LNCAP (cell line): ENCODE data around the gene CLPSL2.

Source experiments
- TF ChIP-seq, protein P1 (sequence below): fragments of 450-650 bp; IDR thresholded peaks from 2 replicates; pipeline ENCODE4 v1.5.1; 2017; ENCODE audit warnings: mild to moderate bottlenecking

CLPSL2 gene

DNA sequence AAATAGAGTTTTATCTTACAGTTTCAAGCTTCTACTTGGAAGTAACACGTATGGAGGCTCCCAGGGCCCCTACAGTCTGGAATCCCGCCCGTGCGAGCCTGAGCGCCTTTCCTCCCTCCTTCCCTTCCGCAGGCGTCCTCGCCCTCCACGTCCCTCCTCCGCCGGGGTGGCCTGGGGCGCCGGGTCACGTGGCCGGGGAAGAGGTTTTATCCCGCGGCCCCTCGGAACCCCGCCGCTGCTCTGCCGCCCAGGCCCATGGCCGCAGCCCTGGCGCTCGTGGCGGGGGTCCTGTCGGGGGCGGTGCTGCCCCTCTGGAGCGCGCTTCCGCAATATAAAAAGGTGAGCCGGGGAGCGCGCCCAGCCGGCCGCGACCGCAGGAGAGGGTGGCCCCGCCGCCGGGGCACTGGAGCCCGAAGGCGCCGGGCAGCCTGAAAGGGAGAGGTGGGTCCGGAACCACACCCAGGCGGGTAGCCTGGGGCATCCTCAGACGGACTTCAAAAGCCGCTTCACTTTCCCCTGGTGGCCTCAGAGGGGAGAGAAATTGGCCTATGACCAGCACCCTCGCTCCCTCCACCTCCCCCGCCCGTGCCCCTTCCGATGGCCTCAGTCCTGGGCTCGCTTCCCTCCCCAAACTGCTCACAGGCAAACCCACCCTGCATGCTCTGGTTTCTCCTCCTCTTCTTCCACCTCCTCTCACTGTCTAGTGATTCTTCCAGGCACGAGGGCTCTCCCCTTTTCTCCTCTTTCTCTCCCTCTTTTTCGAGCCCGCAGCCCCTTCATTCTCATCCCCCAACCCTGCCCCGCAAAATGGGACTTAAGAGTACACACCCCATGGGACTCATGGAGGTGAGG, at the start of gene CLPSL2:
Gene CLPSL2 (plus strand): TSS at position 235 of the 852 bp plus-strand sequence. CDS start 21 bp downstream, at position 256.
- TF ChIP-seq, protein P1, sequence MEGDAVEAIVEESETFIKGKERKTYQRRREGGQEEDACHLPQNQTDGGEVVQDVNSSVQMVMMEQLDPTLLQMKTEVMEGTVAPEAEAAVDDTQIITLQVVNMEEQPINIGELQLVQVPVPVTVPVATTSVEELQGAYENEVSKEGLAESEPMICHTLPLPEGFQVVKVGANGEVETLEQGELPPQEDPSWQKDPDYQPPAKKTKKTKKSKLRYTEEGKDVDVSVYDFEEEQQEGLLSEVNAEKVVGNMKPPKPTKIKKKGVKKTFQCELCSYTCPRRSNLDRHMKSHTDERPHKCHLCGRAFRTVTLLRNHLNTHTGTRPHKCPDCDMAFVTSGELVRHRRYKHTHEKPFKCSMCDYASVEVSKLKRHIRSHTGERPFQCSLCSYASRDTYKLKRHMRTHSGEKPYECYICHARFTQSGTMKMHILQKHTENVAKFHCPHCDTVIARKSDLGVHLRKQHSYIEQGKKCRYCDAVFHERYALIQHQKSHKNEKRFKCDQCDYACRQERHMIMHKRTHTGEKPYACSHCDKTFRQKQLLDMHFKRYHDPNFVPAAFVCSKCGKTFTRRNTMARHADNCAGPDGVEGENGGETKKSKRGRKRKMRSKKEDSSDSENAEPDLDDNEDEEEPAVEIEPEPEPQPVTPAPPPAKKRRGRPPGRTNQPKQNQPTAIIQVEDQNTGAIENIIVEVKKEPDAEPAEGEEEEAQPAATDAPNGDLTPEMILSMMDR: no peak

GRCh38 chr6:35727231-35727934, 49.0 kb upstream of the CLPSL2 start:
- TF ChIP-seq, protein P1: no peak

DNA sequence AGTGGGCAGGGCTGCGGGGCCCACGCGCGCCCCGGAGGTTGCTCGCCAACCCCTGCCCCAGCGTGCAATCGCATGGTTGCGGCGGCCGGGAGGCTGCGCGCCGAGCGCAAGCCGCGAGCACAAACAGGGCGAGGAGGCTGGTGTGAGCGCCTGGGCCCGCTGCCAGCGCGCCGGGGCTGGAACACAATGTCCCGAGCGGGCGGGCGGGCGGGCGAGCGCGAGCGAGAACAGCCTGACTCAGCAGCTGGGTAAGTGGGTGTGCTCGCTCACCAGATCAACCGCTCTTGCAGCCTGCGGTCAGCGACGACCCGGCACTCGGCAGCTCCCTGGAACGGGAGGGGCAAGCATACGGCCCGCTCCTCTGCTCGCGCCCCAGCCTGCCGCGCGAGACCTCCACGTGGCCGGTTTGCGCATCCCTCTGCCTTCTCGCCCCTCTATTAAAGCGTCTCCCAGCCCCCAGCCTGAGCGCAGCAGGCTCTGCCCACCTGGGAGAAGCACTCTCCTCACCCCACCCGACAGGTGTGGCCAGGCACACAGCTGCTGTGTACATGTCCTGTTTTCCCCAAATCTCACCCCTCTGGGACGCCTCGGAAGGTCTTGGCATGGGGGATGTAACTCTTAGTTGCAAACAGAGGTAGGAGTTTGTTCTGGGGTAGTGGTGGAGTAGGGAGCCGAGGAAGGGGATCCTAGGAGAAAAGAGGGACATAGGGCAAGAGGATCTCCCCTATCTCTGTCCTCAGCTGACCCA, 48.3 kb upstream of the CLPSL2 start:
- TF ChIP-seq, protein P1: no peak

- TF ChIP-seq, protein P1: no peak
Measured at GRCh38 chr6:35728683-35729678, 47.4 kb upstream of the CLPSL2 start.

- TF ChIP-seq, protein P1: no peak
Measured at GRCh38 chr6:35729722-35730121, 46.7 kb upstream of the CLPSL2 start.

GRCh38 chr6:35730745-35731413, 45.5 kb upstream of the CLPSL2 start:
- TF ChIP-seq, protein P1: no peak
